Left lung (tissue), 10 donors: ENCODE data around the gene CACNA1C. TPM values are rescaled to one million over a fixed set of nuclear protein-coding genes. Genes with fewer than 3 reads are reported as not detected.

ENCODE experiments used
- ATAC-seq: fragments of 200-7000 bp; cut with Tn5 transposase; one replicate; pipeline ENCODE4 v1.9.1; 2020; ENCODE audit warnings: moderate library complexity
- DNase-seq, 4 donors: peaks; one replicate each; pipeline ENCODE4 v3.0.0-alpha.2; 2013 to 2020
- H3K27ac ChIP-seq, 2 donors: fragments of 200-600 bp; sonication (generic) in 1 of 2; one replicate each; pipeline versions ENCODE4 v1.5.0 to v1.8.0; 2020 to 2021
- H3K27me3 ChIP-seq, 2 donors: fragments of 200-600 bp; sonication (generic) in 1 of 2; one replicate each; pipeline versions ENCODE4 v1.5.0 to v1.8.0; 2020 to 2021
- H3K36me3 ChIP-seq, 2 donors: fragments of 200-600 bp; sonication (generic) in 1 of 2; one replicate each; pipeline versions ENCODE4 v1.5.0 to v1.8.0; 2020 to 2021
- H3K4me1 ChIP-seq, 2 donors: fragments of 200-600 bp; one replicate each; pipeline ENCODE4 v1.8.0; 2021
- H3K4me3 ChIP-seq, 2 donors: fragments of 200-600 bp; sonication (generic) in 1 of 2; one replicate each; pipeline versions ENCODE4 v1.5.0 to v1.8.0; 2020 to 2021; ENCODE audit warnings: mild to moderate bottlenecking in 1 of 2
- H3K9me3 ChIP-seq, 2 donors: fragments of 200-600 bp; sonication (generic) in 1 of 2; one replicate each; pipeline versions ENCODE4 v1.5.0 to v1.8.0; 2020 to 2021
- intact Hi-C, 2 donors: fragments of 100-400 bp; cut with DNase I; formaldehyde crosslinking; loops; one replicate each; pipeline versions ENCODE4 v1.11.2 to v1.14.2; 2022
- polyA plus RNA-seq, 6 donors: library from polyadenylated mRNA; unstranded; fragments of 120-200 nt; gene quantifications; one replicate each; pipeline ENCODE4 v1.2.1, GENCODE V29; 2013; ENCODE audit not compliant: insufficient read length in 6 of 6
- total RNA-seq, 2 donors: library from RNA; stranded (reverse); fragmentation: NEBNext Ultra II Directional; extraction: Animal tissue kit (Norgen Biotek cat#: 25700); gene quantifications; one replicate each; pipeline ENCODE4 v1.2.1, GENCODE V29; 2021
- TF ChIP-seq, protein P1 (sequence below), 2 donors: fragments of 200-600 bp; sonication (generic) in 1 of 2; IDR thresholded peaks; one replicate each; pipeline versions ENCODE4 v1.5.0 to v1.8.0; 2021; ENCODE audit warnings: antibody characterized with exemption in 2 of 2
- donor health status: DM: no; HTN: yes; CAD: no.
- donor health status: DM: no; HTN: no; CAD: no.

The CACNA1C gene
- total and polyA plus RNA-seq, 8 donors = 11.9 to 21.9 (median 14.2) TPM

DNA sequence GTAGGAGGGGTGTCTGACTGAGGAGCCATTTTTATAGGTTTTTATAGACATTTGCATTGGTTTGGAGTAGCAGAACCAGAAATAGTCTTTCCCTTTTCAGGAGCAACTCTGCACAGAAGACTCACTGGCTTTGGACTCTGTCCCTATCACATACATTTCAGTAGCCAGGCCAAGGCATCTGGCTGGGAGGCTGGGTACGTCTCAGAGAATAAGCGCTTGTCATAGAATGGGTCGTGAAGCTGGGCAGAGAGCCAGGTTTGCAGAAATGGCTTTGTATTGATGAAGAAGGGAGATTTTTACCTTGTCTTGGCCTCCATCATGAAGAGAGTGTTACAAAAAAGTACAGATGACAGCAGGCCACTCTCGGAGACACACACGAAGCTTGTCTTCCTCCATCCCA lies 98.6 kb downstream of the CACNA1C start:
- ATAC-seq (no peak), DNase-seq (no peak)
- TF ChIP-seq, protein P1, sequence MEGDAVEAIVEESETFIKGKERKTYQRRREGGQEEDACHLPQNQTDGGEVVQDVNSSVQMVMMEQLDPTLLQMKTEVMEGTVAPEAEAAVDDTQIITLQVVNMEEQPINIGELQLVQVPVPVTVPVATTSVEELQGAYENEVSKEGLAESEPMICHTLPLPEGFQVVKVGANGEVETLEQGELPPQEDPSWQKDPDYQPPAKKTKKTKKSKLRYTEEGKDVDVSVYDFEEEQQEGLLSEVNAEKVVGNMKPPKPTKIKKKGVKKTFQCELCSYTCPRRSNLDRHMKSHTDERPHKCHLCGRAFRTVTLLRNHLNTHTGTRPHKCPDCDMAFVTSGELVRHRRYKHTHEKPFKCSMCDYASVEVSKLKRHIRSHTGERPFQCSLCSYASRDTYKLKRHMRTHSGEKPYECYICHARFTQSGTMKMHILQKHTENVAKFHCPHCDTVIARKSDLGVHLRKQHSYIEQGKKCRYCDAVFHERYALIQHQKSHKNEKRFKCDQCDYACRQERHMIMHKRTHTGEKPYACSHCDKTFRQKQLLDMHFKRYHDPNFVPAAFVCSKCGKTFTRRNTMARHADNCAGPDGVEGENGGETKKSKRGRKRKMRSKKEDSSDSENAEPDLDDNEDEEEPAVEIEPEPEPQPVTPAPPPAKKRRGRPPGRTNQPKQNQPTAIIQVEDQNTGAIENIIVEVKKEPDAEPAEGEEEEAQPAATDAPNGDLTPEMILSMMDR (IDR thresholded peaks at IDR 0.05) = no peak
- intact Hi-C loops = no loop called here
- no peak overlapping the region for H3K4me3 ChIP-seq
- H3K27ac ChIP-seq = no peak overlapping the region
- no peaks in the 10 kb centered on the region for H3K9me3 ChIP-seq
- H3K27me3 ChIP-seq = peaks cover 0 to 14% of the 10 kb centered on the region in 2 donors
- H3K4me1 ChIP-seq = no peaks in the 10 kb centered on the region
- H3K36me3 ChIP-seq = no peaks in the 10 kb centered on the region

DNA sequence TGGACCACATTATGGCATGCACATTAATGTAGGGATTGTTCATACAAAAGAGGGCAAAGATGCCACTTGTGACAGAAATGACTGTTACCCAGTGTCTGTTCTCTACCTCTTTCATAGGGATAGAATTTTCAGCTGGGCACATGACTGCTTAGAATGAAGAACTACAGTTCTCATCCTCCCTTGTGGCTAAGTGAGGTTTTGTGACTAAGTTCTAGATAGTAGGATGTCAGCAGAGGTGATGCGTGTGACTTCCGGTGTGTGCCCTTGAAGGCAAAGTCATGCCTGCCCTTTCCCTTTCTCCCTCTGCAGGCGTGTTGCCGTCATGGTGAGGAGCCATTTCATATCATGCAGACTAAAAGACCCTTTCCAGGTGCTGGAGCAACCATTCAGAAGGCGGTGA lies 99.3 kb downstream of the CACNA1C start:
- no peak overlapping the region for H3K4me3 ChIP-seq
- no peaks in the 10 kb centered on the region for H3K36me3 ChIP-seq
- no peak for DNase-seq
- H3K9me3 ChIP-seq = no peaks in the 10 kb centered on the region
- no peaks in the 10 kb centered on the region for H3K4me1 ChIP-seq
- TF ChIP-seq, protein P1 (IDR thresholded peaks at IDR 0.05) = no peak
- intact Hi-C loops = no loop called here
- no peak for ATAC-seq
- peaks cover 0 to 12% of the 10 kb centered on the region in 2 donors for H3K27me3 ChIP-seq
- no peak overlapping the region for H3K27ac ChIP-seq

DNA sequence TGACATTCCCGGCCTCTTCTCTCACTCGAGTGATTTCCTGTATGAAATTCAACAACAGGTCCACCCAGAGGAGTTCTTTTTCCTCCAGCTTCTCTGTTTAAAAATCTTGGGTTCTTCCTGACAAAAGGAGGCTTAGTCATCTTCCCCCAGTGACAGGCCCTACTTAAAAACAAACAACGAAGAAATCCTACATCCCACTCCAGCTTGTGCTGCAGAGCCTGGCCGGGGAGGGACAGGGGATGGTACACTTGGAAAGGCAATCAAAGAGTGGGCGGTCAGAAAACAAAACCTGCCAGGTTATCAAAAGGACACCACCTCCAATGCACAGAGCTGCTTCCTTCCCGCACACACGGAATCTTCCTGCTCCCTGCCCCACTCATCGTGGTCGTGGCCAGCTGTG lies 101.3 kb downstream of the CACNA1C start:
- TF ChIP-seq, protein P1 (IDR thresholded peaks at IDR 0.05) = no peak
- Histone ChIP-seq H3K27me3 (peaks cover 0 to 12% of the 10 kb centered on the region in 2 donors), H3K27ac (peak overlapping the region in 1 of 2 donors; percentile 70), H3K4me1 (no peaks in the 10 kb centered on the region), H3K36me3 (no peaks in the 10 kb centered on the region), H3K9me3 (no peaks in the 10 kb centered on the region), H3K4me3 (no peak overlapping the region)
- DNase-seq (no peak), ATAC-seq (peak; percentile 47)
- intact Hi-C loops = no loop called here

DNA sequence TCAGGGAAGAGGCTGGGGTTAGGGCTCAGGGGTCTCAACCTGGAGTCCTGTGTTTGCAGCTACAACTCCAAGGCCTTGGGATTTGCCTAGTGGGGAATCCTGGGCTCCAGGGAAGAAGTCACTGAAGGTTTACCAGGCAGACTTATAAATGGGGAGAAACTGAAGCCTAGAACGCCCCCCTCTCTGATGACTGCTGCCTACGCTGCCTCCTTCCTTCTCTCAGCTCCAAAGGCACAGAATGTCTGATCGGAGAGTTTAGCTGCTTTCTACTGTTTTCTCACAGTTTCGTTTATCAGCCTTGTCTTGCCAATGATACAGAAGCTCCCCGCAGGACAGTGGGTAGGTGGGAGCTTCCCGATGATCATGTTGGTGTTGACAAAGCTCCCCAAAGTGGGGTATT lies 101.7 kb downstream of the CACNA1C start:
- DNase-seq = no peak
- H3K4me3 ChIP-seq = no peak overlapping the region
- H3K27me3 ChIP-seq = peaks cover 0 to 12% of the 10 kb centered on the region in 2 donors
- H3K27ac ChIP-seq = peak overlapping the region in 1 of 2 donors; percentile 70
- intact Hi-C loops = no loop called here
- ATAC-seq = no peak
- H3K4me1 ChIP-seq = no peaks in the 10 kb centered on the region
- TF ChIP-seq, protein P1 (IDR thresholded peaks at IDR 0.05) = no peak
- H3K9me3 ChIP-seq = no peaks in the 10 kb centered on the region
- no peaks in the 10 kb centered on the region for H3K36me3 ChIP-seq

DNA sequence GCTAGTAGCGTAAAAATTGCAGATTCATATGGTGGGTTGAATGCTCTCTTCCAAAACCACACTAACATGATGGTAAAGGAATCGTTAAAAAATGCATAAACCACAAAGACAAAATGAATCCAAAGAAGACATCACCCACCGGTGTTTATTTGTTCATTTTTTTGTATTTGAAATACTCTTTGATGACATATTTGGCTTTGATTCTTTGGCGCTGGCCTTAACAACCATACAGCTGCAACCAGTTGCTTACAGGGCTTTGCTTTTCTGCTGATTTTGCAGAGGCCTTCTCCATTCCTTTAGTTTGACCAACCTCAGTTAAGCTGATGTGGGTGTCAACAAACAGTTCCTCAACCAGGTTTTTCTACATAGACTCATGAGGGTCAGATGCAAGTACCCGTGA lies 103.5 kb downstream of the CACNA1C start:
- H3K36me3 ChIP-seq = no peaks in the 10 kb centered on the region
- DNase-seq = no peak
- no peaks in the 10 kb centered on the region for H3K9me3 ChIP-seq
- no peak overlapping the region for H3K4me3 ChIP-seq
- peaks cover 0 to 12% of the 10 kb centered on the region in 2 donors for H3K27me3 ChIP-seq
- TF ChIP-seq, protein P1 (IDR thresholded peaks at IDR 0.05) = no peak
- no peak overlapping the region for H3K27ac ChIP-seq
- no peak for ATAC-seq
- intact Hi-C loops = no loop called here
- H3K4me1 ChIP-seq = no peaks in the 10 kb centered on the region
